ENCODE data around the gene UBE2L5. TPM values are rescaled to one million over a fixed set of nuclear protein-coding genes. Genes with fewer than 3 reads are reported as not detected.
"Not testable (repeated sequence)": the region's sequence is repeated elsewhere in the genome, so short reads cannot be mapped to it uniquely, and the experiment has no call there.

Gene UBE2L5
- total and polyA plus RNA-seq, 2 of the 13 experiments (the other 11 are each of a cell fraction or from before 2014, with no cell fraction given), result 0.13 TPM; not detected in 1

GRCh38 chr13:30457306-30457891 is 35.1 kb downstream of the UBE2L5 start:
- TF ChIP-seq RARA (CRISPR knock-in tag; IDR thresholded peaks at IDR 0.05), result no peak
- TF ChIP-seq ZNF720 (CRISPR knock-in tag; IDR thresholded peaks at IDR 0.05), result no peak
- no peak for TF ChIP-seq CENPX (CRISPR knock-in tag; IDR thresholded peaks at IDR 0.05)
- TF ChIP-seq TCF7L2 (IDR thresholded peaks at IDR 0.05; ENCODE audit: low read depth, low read length), result no peak
- no peak for DNase-seq (ENCODE audit: low spot score)
- CTCF ChIA-PET (ENCODE audit: low intra/inter-chr PET ratio, low total read pairs), result no interaction called here
- FAIRE-seq, result no peak
- WGBS (ENCODE audit: low lambda C conversion rate), result 96% methylated on average over 3 of the region's 3 CpGs
- Histone ChIP-seq H4K20me1 (ENCODE audit: insufficient read depth, low read length) (no peaks in the 10 kb centered on the region), H3K9me3 (ENCODE audit: low read length) (no peaks in the 10 kb centered on the region), H3K9ac (ENCODE audit: insufficient read depth, low read depth, low read length) (no peak overlapping the region), H3K4me2 (ENCODE audit: low read depth, low read length) (no peak overlapping the region), H3K36me3 (replicated peaks in 1 of 2; ENCODE audit: control insufficient read depth in 1 of 2, insufficient read depth in 2 of 2, low read length in 2 of 2) (peaks cover 0 to 10% of the 10 kb centered on the region in 2 experiments; a peak in 4 of 5 replicates), H2AFZ (ENCODE audit: low read length) (no peak overlapping the region), H3K4me1 (ENCODE audit: insufficient read depth, low read length) (peaks cover 4% of the 10 kb centered on the region), H3K4me3 (replicated peaks in 1 of 3; ENCODE audit: insufficient read depth in 1 of 3, low read depth in 2 of 3, low read length in 3 of 3) (no peak overlapping the region), H3K27me3 (ENCODE audit: control insufficient read depth in 1 of 2, insufficient read depth in 2 of 2, low read length in 2 of 2) (no peaks in the 10 kb centered on the region), H3K27ac (ENCODE audit: extremely low read length, insufficient read depth, low read length) (no peak overlapping the region), H3K79me2 (ENCODE audit: insufficient read depth, low read length) (peaks cover 4% of the 10 kb centered on the region)
- POLR2A ChIA-PET, result no interaction called here
- intact Hi-C loops (cut with micrococcal nuclease; ENCODE audit: unreplicated experiment) (no loop called here), in situ Hi-C loops (cut with HindIII; ENCODE audit: extremely low pct_ligation_motif_present, low pct_unique_long_range_greater_than_20kb) (no loop called here)
- ATAC-seq, result peak; percentile 26
- no TSS peak for BruUV-seq (replicated peaks)

GRCh38 chr13:30461279-30462066 is 39.2 kb downstream of the UBE2L5 start:
- H4K20me1 ChIP-seq (ENCODE audit: insufficient read depth, low read length); H3K27ac ChIP-seq (ENCODE audit: extremely low read length, insufficient read depth, low read length); in situ Hi-C loops (cut with HindIII; ENCODE audit: extremely low pct_ligation_motif_present, low pct_unique_long_range_greater_than_20kb); H3K4me2 ChIP-seq (ENCODE audit: low read depth, low read length); POLR2A ChIA-PET; H3K27me3 ChIP-seq (ENCODE audit: control insufficient read depth in 1 of 2, insufficient read depth in 2 of 2, low read length in 2 of 2); H2AFZ ChIP-seq (ENCODE audit: low read length); ATAC-seq; H3K9ac ChIP-seq (ENCODE audit: insufficient read depth, low read depth, low read length); DNase-seq (ENCODE audit: low spot score); H3K9me3 ChIP-seq (ENCODE audit: low read length); FAIRE-seq; BruUV-seq (replicated peaks); H3K4me3 ChIP-seq (replicated peaks in 1 of 3; ENCODE audit: insufficient read depth in 1 of 3, low read depth in 2 of 3, low read length in 3 of 3): not testable (repeated sequence)
- CTCF ChIA-PET (ENCODE audit: low intra/inter-chr PET ratio, low total read pairs), result interaction anchor here (1.3 kb wide), 1 partner anchor 53 kb away, joined by 4 read pairs; no protein-coding TSS in a partner anchor
- H3K36me3 ChIP-seq (replicated peaks in 1 of 2; ENCODE audit: control insufficient read depth in 1 of 2, insufficient read depth in 2 of 2, low read length in 2 of 2), result peaks cover 0 to 18% of the 10 kb centered on the region in 2 experiments; a peak in 4 of 5 replicates
- H3K4me1 ChIP-seq (ENCODE audit: insufficient read depth, low read length), result peaks cover 19% of the 10 kb centered on the region
- 97% methylated on average over 3 of the region's 3 CpGs for WGBS (ENCODE audit: low lambda C conversion rate)
- TF ChIP-seq STAG1 (CRISPR knock-in tag; IDR thresholded peaks at IDR 0.05) (peak; percentile 47; the same call in 1 of the 2 replicates), CTCF (CRISPR knock-in tag; IDR thresholded peaks at IDR 0.05) (peak; percentile 25; the same call in 1 of the 2 replicates)
- intact Hi-C loops (cut with micrococcal nuclease; ENCODE audit: unreplicated experiment), result loop anchor here (1.0 to 5.0 kb wide), 3 partner anchors 54 to 156 kb away; partner anchors contain the start of gene USPL1
- peaks cover 22% of the 10 kb centered on the region for H3K79me2 ChIP-seq (ENCODE audit: insufficient read depth, low read length)

Data from HepG2 (cell line).